ENCODE measurements around the gene SSTR4.

Gene SSTR4

DNA sequence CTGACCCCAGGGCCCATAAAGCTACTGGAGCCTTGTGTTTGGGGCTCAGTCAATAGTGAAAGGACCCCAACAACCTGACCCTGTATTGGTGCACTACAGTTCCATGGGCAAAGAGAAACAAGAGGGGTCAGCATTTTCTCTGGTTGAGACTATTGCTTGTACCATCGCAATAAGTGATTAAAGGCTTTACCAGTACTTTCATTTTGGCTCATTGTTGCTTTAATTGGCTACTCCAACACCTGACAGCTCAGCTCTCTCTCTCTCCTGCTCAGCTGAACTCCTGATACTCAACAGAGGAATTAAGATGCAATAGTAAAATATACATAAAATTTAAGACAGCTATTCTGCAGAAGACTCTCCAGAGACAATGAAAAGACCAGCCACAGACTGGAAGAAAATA lies 33.2 kb downstream of the SSTR4 start:
- no peak for DNase-seq

- no peak for DNase-seq
Observed at GRCh38 chr20:23069108-23069507, 34.0 kb downstream of the SSTR4 start.

DNA sequence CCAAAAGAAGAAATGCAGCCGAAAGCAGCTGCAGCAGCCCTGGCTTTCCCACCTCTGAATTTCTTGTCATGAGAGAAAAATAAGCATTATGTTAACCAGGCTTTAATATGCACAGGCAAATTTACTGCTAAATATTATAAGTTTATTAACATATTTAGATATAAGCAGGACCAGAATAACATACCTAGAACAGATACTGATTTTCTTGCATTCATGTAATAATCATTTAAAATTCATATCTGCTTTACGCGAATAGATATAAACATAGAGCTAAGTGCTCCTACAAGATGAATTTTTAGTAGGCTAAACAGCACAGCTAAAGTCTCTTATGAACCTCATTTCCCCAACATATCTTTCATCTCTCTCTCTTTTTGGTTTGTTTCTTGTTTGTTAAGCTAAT lies 36.3 kb downstream of the SSTR4 start:
- no peak for DNase-seq

DNA sequence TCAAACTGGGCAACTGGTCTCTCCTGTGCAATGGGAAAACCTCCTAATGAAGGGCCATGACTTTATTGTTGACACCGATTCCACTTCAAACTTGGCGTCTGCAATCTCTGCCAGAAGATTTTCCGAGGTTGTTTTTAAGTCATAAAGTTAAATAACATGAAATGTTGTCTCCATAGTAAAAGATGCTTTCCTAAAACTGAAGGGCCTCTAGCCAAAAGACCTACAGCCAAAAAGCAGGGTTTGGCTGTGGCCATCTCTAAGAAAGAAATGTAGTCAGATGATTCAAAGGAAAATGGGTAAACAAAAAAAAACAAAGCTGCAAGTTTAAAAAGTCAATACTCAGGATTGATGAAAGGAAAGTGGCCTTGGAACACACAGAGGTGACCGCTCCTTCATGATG lies 36.9 kb downstream of the SSTR4 start:
- no peak for DNase-seq

GRCh38 chr20:23072892-23073586 lies 37.9 kb downstream of the SSTR4 start:
- DNase-seq = no peak

DNA sequence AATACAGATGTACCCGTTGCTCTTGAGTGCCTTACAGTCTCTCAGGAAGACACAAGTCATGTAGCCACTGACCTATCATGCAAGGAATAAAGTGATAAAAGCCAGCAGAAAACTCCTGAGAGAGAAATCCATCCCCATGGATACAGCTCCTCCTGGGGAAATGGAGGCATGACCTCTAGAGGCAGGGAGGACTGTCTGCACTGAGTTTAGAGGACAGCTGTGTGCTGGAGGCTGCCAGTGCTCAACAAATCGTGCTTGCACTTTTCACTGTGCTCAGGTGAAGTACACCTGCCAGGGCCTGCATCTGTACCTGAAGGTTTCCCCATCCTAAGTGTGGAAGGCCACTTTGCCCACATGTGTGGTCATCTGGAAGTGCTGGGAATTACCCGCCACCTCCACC lies 38.9 kb downstream of the SSTR4 start:
- no peak for DNase-seq

DNA sequence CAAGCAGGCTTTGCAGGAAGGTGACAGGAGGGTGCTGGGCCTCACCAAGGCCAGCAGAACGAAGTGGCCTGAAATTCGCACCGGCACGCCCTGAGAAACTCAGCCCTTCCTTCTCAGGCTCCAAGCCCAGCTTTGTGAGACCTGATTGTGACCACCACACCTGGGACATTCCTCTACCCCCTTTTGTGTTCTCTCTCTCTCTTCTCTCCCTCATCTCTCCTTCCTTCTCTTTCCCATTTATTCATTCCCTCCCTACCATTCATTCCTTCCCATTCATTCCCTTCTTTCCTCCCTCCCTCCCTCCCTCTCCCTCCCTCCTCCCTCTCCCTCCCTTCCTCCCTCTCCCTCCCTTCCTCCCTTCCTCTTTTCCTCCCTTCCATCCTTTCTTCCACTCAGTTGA lies 42.2 kb downstream of the SSTR4 start:
- DNase-seq = no peak

DNA sequence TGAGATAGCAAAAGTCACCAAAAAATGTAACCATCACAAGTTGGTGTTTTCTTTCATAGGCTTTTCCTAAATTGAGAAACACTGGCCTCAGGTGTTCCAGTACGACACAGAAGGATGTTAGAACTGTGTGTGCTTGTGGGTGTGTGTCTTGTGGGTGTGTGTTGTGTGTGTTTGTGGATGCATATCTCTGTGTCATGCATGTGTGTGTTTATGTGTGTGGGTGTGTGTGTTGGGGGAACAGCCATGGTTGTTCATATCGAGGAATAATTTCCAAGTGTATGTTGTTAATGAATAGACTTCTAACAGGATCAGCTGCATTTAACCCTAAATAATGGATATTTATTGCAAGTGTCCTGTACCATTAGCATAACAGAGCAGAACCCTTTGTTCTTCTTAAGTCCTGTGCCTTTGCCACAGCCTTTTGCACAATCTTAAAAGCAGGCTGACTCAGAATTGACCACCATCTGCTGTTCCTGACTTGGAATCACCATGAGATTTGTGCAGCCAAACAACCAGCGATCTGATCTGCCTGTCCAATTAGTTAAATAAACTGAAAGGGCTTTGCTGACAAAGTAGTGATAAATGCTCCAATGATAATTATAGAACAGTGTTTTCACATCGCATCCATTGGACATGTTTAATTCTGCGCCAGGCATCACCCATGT lies 43.4 kb downstream of the SSTR4 start:
- no peak for DNase-seq

GRCh38 chr20:23079016-23079351 lies 43.9 kb downstream of the SSTR4 start:
- no peak for DNase-seq

DNA sequence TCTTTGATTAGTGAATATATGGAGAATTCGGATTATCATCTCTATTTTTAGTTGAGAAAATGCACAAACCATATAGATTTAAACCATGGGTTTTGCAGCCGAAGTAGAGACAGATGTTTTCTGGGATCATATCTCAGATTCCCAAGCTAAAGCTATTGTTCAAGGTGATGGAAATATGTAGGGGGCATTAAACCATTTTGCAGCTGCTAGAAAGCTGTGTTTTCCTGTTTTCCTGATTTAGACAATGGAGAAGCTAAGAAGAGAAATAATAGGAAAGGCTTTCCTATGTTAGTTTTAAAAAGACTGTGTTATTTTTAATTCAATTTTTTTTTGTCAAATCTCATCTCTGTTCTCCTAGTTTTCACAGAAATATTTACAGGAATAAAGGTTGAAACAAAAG lies 44.8 kb downstream of the SSTR4 start:
- DNase-seq = no peak

GRCh38 chr20:23080521-23080920 lies 45.4 kb downstream of the SSTR4 start:
- DNase-seq = no peak

DNA sequence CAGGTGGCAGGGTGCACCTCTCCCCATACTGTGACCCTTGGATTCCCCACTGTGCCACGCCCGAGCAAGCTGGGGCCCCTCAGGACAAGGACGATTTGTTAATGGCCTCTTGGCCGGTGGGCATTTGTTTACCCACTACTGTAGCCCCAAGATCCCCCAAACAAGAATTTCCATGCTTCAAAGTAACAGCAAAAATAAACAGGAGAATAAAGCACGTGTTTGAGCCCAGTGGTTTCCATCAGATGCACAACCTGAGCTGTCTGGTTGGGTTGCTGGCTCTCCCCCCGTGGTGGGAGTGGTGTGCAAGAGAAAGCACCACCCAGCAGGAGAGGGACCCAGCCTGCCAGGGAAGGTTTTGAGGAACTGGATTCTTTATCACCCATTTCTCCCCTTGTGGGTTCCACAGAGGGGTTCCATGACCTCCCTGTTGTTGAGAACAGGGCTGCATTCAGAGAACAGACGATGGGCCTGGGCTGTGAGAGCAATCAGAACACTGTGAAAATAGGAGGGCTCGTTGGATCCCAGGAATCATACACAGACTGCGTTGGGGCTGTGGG lies 46.2 kb downstream of the SSTR4 start:
- DNase-seq = no peak

DNA sequence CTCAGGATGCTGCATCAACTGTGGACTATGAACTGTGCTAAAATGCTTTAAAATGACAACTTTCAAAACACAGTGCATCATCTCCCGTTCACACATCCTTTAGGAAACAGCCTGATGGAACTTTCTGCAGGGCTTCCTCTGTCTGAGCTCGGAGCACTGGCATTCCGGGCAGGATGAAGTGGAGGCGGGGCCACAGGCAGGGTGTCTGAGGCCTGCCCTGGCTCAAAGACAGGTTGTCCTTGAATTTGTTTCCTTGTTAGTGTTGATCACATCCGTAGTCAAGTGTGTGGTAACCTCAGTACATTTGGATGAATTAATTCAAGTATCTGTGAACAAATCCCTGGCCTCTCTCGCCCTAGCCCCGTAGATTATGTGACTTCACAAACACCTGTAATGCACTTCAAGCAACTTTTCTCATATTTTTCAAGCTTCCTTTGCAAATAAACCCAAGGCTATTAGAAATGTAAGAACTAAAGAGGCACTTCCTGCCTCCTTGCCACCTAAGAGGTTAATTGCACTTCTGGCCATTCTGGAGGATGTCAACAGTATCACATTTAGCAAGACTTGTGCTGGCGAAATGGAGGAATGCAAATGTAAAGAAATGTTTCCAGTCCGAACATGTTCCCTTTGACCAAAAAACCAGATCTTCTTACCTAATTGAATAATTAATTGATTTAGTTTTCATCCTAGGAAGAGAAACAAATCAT lies 47.9 kb downstream of the SSTR4 start:
- no peak for DNase-seq

DNA sequence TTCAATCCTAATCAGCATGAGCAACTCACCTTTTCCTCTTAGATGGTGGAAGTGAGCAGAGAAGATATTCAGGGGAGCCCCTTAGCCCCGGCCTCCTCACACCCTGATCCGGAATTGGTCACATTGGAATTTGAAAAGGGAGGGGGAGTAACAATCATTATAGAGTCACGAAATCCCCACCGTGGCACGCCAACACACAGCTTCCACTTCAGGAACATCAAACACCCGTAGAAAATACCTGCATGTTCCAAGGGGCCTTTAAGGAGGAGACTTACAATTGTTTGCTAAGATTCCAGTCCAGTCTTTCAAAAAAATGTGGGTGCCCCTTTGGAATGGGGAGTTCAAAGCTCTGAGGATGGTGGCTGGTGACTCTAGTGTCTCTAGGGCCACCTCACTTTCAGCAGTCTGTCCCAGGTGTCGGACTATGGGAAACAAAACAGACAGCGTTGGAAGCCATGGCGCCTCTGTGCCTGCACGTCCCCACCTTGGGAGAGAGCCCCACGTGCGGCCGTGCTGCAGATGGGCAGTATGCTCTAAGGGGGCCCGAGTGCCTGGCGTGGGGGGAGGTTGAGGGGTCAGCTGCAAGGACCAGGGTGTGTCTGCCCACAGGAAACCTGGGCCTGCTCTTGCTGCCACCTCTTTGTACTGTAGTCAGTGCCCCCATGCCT lies 48.6 kb downstream of the SSTR4 start:
- DNase-seq = no peak

GRCh38 chr20:23084282-23084844 lies 49.3 kb downstream of the SSTR4 start:
- no peak for DNase-seq

GRCh38 chr20:23084845-23085365 lies 49.8 kb downstream of the SSTR4 start:
- DNase-seq = no peak

- no peak for DNase-seq
Observed at GRCh38 chr20:23085436-23086055, 50.4 kb downstream of the SSTR4 start.

- no peak for DNase-seq
Observed at GRCh38 chr20:23086056-23086566, 51.0 kb downstream of the SSTR4 start, which contains the start of gene CD93. CD93 (minus strand) TSS chr20:23086324; CDS start chr20:23086192, 132 bp downstream.

DNA sequence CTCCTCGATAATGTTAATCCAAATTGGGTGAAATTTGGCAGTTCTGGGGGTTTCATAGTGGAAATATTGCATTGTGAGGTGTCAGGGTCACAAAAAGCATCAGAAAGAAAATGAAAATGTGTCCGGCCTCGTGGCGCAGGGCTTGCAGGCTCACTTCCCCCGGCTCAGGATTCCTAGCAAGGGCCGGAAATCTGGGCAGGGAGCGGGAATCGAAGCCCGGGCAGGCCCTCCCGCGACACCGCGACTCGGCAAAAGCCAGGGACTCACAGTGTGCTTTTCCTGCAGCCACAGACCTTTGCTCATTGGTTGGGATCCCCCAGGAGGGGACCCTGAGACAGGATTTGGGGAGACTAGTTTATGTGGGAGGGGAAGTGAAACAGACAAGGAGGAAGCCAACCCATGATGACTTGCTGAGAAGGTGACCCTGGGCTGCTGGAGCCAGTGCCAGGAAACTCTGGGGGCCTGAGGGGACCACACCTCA lies 51.9 kb downstream of the SSTR4 start:
- no peak for DNase-seq

DNA sequence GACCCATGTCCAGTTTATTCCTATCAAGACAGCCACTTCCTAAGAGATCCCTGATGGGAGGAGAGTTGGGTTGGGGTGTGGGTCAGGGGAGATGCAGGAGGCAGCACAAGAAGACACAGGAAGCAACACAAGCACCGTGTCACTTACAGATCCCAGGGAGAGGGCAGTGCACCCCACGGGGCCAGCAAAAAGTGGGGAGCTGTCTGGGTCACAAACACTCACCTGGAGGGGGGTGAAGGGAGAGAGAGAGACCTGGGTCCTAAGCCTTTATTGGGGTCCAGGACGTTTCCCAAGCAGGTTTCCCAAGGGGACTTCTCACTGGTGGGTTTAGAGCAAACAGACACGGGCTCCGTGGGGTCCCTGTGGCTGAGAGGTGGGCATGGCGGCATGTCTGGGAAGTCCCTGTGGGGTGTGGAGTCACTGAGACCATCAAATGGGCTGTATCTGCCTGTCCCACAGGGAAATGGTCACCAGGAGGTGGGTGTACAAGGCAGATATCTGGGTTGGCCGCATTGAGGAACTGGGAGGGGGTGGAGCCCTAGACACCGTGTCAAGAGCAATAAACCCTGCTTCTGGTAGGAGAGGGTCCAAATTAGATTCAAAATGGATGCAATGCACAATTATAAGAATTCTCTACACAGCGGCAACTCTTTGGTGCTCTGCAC lies 52.6 kb downstream of the SSTR4 start:
- DNase-seq = no peak

Measured in activated CD4-positive, CD25-positive, alpha-beta regulatory T cell treated with anti-CD3 and anti-CD28 coated beads, Interleukin-2, amount 50 U/mL, for 72 hours (primary cell).